ENCODE measurements around the gene KCNK2.

GRCh38 chr1:215119719-215120365 lies 37.3 kb downstream of the KCNK2 start:
- TF ChIP-seq FOXJ3 (CRISPR knock-in tag; IDR thresholded peaks at IDR 0.05; ENCODE audit: borderline replicate concordance) (no peak), ZNF423 (CRISPR knock-in tag; IDR thresholded peaks at IDR 0.05) (no peak), MAX (CRISPR knock-in tag; IDR thresholded peaks at IDR 0.05) (no peak), USF2 (CRISPR knock-in tag; IDR thresholded peaks at IDR 0.05) (no peak), CTCF (IDR thresholded peaks at IDR 0.05) (no peak)
